ENCODE results near the gene PERP. TPM values are rescaled to one million over a fixed set of nuclear protein-coding genes. Genes with fewer than 3 reads are reported as not detected.
"Not testable (repeated sequence)": the region's sequence is repeated elsewhere in the genome, so short reads cannot be mapped to it uniquely, and the experiment has no call there.

PERP gene
- total and polyA plus RNA-seq, 2 donors (not counting 1 experiment from before 2014, with no cell fraction given): 0.22 to 0.30 TPM

DNA sequence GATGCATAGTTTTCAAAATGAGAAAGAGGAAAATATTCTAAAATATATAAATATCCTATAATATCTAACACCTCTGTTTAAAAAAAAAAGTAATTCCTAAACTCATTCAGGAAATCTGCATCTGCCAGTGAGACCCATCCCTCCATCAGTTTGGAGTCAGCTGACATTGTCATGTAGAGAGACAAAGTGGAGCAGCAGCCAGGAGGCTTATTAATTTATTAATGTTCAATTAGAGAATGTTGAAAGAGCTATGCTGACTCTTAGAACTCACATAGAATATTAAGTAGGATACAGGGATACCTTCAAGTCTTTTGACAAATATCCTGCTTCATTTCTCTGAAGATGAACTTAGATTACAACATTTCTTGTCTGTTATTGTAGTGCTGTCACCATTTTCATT, 12.8 kb upstream of the PERP start:
- no peak for DNase-seq
- no peak overlapping the region for H3K4me3 Mint-ChIP-seq
- Histone ChIP-seq H2AFZ (ENCODE audit: insufficient read depth, low read depth, low read length, poor library complexity, severe bottlenecking) (no peak overlapping the region), H3K4me1 (ENCODE audit: control insufficient read depth in 2 of 2, insufficient read depth in 2 of 2, low read length in 2 of 2) (peaks cover 0 to 6% of the 10 kb centered on the region in 2 donors), H3K4me3 (ENCODE audit: control extremely low read depth in 1 of 5, extremely low read depth in 1 of 5, insufficient read depth in 1 of 5, low read depth in 2 of 5, low read length in 4 of 5) (no peak overlapping the region), H4K20me1 (ENCODE audit: control insufficient read depth, insufficient read depth, low read length, poor library complexity, severe bottlenecking) (no peaks in the 10 kb centered on the region), H3K4me2 (replicated peaks; ENCODE audit: low read depth, low read length, poor library complexity, severe bottlenecking) (no peak overlapping the region), H3K79me2 (ENCODE audit: control insufficient read depth, insufficient read depth, low read length) (no peaks in the 10 kb centered on the region), H3K27me3 (replicated peaks in 1 of 4; ENCODE audit: control extremely low read depth in 1 of 4, control insufficient read depth in 3 of 4, insufficient read depth in 4 of 4, low read length in 3 of 4) (peaks cover 0 to 14% (median 2%) of the 10 kb centered on the region in 4 experiments), H3K27ac (ENCODE audit: low read length in 2 of 2) (no peak overlapping the region), H3K36me3 (replicated peaks in 1 of 2; ENCODE audit: control extremely low read depth in 1 of 2, control insufficient read depth in 1 of 2, extremely low read depth in 1 of 2, insufficient read depth in 2 of 2, low read length in 1 of 2) (no peaks in the 10 kb centered on the region), H3K9ac (ENCODE audit: low read length) (no peak overlapping the region), H3K9me3 (ENCODE audit: control extremely low read depth in 1 of 3, control insufficient read depth in 2 of 3, insufficient read depth in 1 of 3, low read length in 2 of 3) (no peaks in the 10 kb centered on the region)
- H3K27ac Mint-ChIP-seq: no peak overlapping the region
- ChIA-PET CTCF (interaction anchor here (1.3 to 1.5 kb wide), 2 partner anchors 401 to 403 kb away, joined by 3 read pairs; no protein-coding TSS in a partner anchor), POLR2A (no interaction called here)
- no peaks in the 10 kb centered on the region for H3K9me3 Mint-ChIP-seq (ENCODE audit: insufficient read depth)
- no peak for ATAC-seq (ENCODE audit: low read depth)
- no peak for TF ChIP-seq EZH2 (IDR thresholded peaks at IDR 0.05; ENCODE audit: borderline replicate concordance, insufficient read depth, low read depth, low read length, poor library complexity, severe bottlenecking)
- TF ChIP-seq, protein P1, sequence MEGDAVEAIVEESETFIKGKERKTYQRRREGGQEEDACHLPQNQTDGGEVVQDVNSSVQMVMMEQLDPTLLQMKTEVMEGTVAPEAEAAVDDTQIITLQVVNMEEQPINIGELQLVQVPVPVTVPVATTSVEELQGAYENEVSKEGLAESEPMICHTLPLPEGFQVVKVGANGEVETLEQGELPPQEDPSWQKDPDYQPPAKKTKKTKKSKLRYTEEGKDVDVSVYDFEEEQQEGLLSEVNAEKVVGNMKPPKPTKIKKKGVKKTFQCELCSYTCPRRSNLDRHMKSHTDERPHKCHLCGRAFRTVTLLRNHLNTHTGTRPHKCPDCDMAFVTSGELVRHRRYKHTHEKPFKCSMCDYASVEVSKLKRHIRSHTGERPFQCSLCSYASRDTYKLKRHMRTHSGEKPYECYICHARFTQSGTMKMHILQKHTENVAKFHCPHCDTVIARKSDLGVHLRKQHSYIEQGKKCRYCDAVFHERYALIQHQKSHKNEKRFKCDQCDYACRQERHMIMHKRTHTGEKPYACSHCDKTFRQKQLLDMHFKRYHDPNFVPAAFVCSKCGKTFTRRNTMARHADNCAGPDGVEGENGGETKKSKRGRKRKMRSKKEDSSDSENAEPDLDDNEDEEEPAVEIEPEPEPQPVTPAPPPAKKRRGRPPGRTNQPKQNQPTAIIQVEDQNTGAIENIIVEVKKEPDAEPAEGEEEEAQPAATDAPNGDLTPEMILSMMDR (IDR thresholded peaks at IDR 0.05): no peak
- H3K4me1 Mint-ChIP-seq: peaks cover 2% of the 10 kb centered on the region
- intact Hi-C loops (cut with micrococcal nuclease): loop anchor here (5.0 kb wide), 1 partner anchor 572 kb away; no protein-coding TSS in a partner anchor
- peaks cover 29% of the 10 kb centered on the region for H3K27me3 Mint-ChIP-seq

DNA sequence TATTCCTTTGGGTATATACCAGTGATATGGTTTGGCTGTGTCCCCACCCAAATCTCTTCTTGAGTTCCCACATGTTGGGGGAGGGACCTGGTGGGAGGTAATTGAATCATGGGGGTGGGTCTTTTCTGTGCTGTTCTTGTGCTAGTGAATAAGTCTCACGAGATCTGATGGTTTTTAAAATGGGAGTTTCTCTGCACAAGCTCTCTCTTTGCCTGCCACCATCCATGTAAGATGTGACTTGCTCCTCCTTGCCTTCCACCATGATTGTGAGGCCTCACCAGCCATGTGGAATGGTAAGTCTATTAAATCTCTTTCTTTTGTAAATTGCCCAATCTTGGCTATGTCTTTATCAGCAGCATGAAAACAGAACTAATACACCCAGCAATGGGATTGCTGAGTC, 12.0 kb upstream of the PERP start:
- ATAC-seq (ENCODE audit: low read depth); H3K9ac ChIP-seq (ENCODE audit: low read length): not testable (repeated sequence)

More for the DNA sequence above, 12.0 kb upstream of the PERP start:
- H3K4me2 ChIP-seq (replicated peaks; ENCODE audit: low read depth, low read length, poor library complexity, severe bottlenecking); H3K79me2 ChIP-seq (ENCODE audit: control insufficient read depth, insufficient read depth, low read length); H3K36me3 ChIP-seq (replicated peaks in 1 of 2; ENCODE audit: control extremely low read depth in 1 of 2, control insufficient read depth in 1 of 2, extremely low read depth in 1 of 2, insufficient read depth in 2 of 2, low read length in 1 of 2); H3K4me1 Mint-ChIP-seq; H3K9me3 Mint-ChIP-seq (ENCODE audit: insufficient read depth); H4K20me1 ChIP-seq (ENCODE audit: control insufficient read depth, insufficient read depth, low read length, poor library complexity, severe bottlenecking); H3K27ac ChIP-seq (ENCODE audit: low read length in 2 of 2); H3K4me3 ChIP-seq (ENCODE audit: control extremely low read depth in 1 of 5, extremely low read depth in 1 of 5, insufficient read depth in 1 of 5, low read depth in 2 of 5, low read length in 4 of 5); H3K9me3 ChIP-seq (ENCODE audit: control extremely low read depth in 1 of 3, control insufficient read depth in 2 of 3, insufficient read depth in 1 of 3, low read length in 2 of 3); H3K4me1 ChIP-seq (ENCODE audit: control insufficient read depth in 2 of 2, insufficient read depth in 2 of 2, low read length in 2 of 2); H2AFZ ChIP-seq (ENCODE audit: insufficient read depth, low read depth, low read length, poor library complexity, severe bottlenecking); H3K27ac Mint-ChIP-seq; H3K4me3 Mint-ChIP-seq; POLR2A ChIA-PET; DNase-seq: not testable (repeated sequence)
- peaks cover 36% of the 10 kb centered on the region for H3K27me3 Mint-ChIP-seq
- peaks cover 0 to 14% (median 2%) of the 10 kb centered on the region in 4 experiments for H3K27me3 ChIP-seq (replicated peaks in 1 of 4; ENCODE audit: control extremely low read depth in 1 of 4, control insufficient read depth in 3 of 4, insufficient read depth in 4 of 4, low read length in 3 of 4)
- CTCF ChIA-PET: interaction anchor here (5.2 to 5.5 kb wide), 2 partner anchors 285 to 399 kb away, joined by 39 to 146 read pairs; partner anchors contain the start of gene HEBP2
- WGBS (ENCODE audit: insufficient coverage): no CpG with 5 or more reads among the region's 1 CpG
- intact Hi-C loops (cut with micrococcal nuclease): loop anchor here (5.0 kb wide), 1 partner anchor 573 kb away; no protein-coding TSS in a partner anchor
